ENCODE data around the gene GATM.
"Not testable (repeated sequence)": the region's sequence is repeated elsewhere in the genome, so short reads cannot be mapped to it uniquely, and the experiment has no call there.

The GATM gene

DNA sequence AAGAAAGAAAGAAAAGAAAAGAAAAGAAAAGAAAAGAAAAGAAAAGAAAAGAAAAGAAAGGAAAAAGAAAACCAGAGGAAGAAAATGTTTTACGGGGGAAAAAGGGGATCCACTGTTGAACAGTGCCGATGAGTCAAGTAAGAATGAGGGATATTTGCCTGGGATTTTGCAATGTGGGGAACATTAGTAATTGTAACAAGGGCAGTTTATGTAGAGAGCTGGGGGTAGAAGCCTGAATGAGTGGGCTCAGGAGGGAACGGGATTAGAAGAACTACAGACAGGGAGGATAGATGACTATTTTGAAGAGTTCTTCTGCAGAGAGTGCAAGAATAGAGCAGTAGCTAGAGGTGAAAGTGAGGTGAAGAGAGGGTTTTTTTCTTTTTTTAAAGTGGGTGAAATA, 28.7 kb downstream of the GATM start:
- no peak for DNase-seq (ENCODE audit: low read depth)

DNA sequence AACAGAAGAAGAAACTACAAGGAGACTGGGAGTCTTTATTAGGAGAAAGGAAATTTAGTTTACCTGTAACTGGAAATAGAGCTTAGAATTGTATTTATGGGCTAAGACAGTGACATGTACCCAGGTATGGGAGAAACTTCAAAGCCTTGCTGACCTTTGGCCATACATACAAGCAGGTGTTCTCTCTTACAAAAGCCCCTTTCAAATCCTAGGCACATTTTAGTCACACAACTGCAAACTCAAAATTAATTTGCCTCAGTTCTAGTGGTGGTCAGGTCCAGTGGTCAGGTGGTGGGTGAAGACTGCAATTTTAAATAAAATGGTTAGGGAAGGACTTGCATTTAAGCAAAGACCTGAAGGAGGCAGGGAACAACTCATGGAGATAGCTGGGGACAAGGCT, 30.4 kb downstream of the GATM start:
- DNase-seq (ENCODE audit: low read depth): no peak

DNA sequence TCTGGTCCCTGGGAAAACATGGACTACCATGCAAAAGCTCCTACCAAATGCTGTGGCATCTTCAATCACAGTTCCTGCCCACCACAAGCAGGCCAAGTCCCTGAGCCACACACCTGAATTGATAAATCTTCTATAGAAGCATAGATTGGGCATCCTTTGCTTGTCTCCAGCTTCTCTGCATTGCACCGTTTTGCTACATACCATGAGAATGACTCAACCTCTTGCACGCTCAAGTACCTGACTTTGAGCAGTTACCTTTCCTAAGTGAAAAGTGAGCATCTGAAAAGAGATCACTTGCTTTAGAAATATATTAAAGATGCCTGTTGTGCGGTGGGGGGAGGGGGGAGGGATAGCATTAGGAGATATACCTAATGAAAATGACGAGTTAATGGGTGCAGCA, 31.3 kb downstream of the GATM start:
- no peak for DNase-seq (ENCODE audit: low read depth)

DNA sequence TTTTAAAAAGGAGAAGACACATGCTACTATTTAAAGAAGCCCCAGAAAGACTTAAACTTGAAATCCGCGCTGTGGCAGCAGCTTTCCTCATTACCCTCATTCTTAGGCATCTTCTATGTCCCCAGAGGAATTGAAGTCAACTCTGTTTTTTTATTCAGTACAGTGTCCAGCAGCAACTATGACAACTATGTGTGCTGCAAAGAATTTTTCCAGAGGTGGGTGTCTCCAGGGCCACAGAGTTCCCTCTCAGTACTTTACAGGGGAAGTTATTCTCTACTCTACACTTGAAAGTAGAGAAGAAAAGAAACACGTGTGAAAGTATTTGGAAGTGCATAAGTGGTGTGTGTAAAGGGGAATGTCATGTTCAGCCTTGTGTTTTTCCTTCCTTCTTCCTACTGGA, 32.0 kb downstream of the GATM start:
- no peak for DNase-seq (ENCODE audit: low read depth)

DNA sequence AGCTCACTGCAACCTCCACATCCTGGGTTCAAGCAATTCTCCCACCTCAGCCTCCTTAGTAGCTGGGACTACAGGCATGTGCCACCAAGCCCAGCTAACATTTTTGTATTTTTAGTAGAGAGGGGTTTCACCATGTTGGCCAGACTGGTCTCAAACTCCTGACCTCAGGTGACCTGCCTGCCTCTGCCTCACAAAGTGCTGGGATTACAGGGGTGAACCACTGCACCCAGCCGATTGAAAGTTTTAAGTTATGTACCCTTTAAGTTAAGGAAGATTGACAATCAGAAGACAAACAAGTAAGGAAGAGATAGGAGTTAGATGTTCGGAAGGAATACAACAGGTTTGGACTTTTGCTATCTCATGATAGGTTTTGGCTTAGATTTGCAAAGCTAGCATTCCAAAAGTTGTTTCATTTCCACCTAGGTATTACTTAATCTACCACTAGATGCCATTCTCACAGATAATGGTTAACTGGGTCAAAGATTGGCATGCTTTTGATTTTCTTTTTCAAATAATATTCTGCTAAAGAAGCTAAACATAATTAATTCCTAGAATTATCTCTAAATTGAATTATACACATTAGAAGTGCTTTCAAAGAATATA, 35.0 kb downstream of the GATM start:
- no peak for DNase-seq (ENCODE audit: low read depth)

DNA sequence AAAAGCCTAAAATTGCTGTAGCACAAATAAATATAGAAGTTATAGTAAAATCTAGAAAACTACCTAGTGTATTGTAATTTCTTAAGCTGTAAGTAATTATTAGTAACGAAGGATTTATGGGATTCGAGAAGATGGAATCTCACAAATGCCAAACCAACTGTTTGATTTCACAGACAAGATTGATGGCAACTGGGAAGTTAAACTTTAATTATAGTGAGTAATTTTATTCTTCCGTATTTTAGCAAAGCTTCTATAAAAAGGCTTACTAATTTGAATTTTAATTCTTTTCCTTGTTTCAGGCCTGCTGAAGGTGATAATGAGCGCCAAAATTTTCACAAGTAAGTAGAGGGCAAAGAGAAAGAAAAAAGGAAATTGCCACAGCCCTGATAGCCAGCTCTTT, 36.6 kb downstream of the GATM start:
- no peak for DNase-seq (ENCODE audit: low read depth)

DNA sequence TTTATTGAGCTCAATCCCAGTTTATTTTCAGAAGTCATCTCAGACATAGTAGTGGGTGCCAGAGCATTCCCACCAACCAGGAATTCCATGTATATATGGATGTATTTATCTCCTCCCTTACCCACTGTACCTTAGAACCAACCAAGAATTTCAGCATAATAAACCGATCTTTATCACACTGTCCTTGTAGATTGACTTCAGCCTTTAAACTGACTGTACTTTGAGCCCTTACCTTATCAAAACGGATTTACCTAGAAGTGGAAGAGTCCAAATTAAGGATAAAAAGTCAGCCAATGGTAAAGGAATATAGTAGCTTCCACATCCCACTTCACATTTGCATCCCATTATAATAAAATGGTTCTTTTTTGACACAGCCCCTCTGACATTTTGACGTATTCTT, 37.9 kb downstream of the GATM start:
- no peak for DNase-seq (ENCODE audit: low read depth)

DNA sequence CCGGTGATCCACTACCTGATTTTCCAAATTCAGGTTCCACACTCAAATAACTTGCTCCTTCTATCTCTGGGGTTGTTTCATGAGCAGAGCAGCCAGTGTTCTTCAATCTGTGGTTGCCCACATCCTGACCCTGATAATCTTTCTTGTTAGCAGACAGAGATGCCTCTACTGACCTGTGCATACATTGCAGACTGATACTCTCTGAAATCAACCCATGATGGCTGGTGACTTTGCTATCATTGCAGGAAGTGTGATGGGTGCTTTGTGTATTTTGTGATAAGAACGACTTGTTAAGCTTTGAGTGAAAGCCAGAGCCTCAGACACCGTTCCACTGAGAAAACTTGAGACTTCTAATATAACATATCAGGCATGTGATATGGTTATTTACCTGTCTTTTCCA, 39.9 kb downstream of the GATM start:
- DNase-seq (ENCODE audit: low read depth): no peak

DNA sequence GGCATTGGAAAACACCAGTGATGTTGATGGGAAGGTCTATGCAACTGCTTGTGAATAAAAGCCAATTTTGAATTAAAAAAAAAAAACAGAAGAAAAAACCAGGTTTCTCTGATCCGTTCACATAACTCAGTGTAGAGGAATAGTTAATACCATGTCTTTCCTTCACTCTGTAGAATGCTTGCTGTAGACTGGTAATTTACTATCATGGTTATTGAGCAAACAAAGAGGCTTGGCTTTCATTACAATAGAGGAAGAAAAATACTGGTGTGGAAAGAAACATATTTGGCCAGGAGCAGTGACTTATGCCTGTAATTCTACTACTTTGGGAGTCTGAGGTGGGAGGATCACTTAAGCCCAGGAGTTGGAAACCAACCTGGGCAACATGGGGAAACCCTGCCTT, 41.1 kb downstream of the GATM start:
- no peak for DNase-seq (ENCODE audit: low read depth)

DNA sequence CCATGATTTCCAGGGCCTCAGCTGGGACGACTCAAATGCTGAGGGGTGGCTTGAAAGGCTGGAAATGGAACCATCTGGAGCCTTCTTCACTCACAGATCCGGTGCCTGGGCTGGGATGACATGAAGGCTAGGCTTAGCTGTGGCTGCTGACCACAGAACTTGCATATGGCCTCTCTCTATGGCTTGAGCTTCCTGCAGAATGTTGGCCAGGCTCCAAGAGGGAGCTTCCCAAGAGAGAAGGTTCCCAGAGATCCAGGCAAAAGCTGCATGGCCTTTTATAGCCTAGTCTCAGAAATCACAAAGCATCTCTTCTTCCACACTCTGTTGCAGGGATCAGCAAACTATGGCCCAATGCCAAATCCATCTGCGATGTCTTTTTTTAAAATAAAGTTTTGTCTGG, 44.8 kb downstream of the GATM start:
- no peak for DNase-seq (ENCODE audit: low read depth)

DNA sequence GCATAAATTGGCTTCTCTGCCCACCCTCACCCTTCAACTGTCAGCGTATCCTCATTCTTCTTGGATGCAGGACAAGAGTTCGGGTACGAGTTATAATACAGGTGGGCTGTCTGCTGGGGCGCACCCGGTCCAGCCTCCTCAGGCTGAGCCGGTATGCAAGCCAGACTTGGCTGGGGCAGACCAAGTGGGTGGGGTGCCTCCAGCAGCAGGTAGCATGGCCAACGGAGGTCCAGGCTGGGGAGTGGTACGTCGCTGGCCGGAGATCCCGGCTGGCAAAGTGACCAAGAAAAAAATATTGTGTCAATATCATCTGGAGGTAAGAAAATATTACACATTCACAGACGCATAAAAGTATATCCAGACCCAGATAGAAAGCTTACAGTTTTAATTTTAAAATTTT, 45.6 kb downstream of the GATM start:
- no peak for DNase-seq (ENCODE audit: low read depth)

DNA sequence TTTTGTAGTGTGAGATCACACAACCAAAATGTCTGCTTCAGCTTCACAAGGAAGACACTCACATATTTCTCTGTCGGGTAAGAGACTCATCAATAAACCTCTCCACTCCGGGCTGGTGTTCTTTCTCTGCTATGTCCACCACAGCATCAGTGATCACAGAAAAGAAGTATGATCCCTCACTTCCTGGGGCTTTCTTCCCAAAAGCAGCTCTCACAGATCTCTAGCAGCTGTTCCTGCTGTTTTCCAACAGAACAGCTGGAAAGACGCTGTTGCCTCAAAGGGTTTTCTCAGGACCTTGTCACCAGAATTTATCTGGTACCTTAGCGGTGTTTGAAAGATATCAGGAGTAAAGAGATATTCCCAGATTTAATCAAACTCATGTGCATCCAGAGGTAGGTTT, 46.4 kb downstream of the GATM start:
- no peak for DNase-seq (ENCODE audit: low read depth)

DNA sequence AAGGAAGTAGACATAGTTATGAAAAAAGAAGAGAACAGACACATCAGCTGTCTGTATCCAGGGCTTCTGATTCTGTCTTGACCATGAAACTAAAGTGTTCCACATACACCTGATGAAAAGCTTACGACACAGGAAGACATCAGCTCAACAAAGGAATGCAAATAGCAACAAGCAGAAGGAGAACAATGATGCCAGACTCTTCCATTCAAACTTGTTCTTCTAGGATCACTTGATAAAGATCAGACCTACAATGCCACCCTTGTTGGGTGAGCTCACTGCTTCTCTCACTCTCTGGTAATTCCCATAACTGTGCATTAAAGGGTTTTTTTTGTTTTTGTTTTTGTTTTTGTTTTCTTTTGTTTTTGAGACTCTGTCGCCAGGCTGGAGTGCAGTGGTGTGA, 49.7 kb downstream of the GATM start:
- DNase-seq (ENCODE audit: low read depth): no peak

DNA sequence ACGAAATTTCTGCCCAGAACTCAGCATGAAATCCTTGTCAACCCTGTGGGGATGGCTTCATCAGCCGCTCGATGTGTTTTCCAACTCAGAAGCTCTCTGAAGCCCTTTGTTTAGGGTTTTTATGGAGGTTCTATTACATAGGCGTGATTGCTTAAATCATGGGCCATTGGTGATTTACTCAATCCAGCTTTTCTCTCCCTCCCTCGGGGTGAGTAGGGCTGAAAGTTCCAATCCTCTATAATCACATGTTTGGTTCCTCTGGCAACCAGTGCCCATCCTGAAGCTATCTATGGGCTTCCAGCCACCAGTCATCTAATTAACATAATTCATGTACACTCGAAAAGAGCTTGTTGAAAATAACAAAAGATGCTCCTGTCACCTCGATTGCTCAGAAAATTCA, 51.6 kb downstream of the GATM start:
- DNase-seq (ENCODE audit: low read depth): no peak

DNA sequence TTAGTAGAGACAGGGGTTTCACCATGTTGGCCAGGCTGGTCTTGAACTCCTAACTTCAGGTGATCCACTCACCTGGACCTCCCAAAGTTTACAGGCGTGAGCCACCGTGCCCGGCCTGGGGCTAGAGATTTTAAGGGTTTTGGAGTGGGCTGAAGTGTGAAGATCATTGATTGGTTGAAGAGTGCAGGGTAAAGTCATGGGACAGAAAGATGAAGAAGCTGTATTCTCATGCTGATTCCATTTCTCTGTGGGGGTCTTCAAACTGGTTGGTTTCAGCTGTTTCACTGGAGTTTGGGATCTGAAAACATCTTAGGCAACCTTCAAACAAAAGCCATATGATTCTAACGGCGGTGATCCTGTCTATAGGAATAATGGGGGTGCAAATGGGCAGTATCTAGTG, 52.1 kb downstream of the GATM start:
- DNase-seq (ENCODE audit: low read depth): no peak

DNA sequence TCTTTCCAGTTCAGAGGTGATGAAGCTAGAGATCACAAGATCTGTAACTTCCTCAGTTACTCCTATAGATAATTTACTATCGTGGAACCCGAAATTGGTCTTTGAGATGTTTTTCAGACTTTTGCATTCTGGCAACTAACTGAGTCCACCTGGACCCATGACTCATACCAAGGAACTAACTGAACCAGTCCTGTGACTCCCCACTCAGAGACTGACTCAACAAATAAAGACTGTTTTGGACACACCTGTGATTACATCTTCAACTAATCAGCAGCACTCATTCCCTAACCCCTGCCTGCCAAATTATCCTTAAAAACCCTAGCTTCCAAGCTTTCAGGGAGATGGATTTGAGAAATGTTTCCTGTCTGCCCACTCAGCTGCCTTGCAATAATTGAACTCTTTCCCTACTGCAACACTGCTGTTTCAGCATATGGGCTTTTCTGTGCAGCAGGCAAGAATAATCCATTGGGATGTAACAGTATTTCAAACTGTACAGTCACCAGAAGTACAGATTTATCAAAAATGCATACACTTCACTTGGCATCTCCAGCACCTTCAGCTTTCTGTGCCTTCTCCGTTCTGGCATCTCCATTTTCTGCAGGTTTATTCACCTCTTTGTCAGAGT, 57.7 kb downstream of the GATM start:
- DNase-seq (ENCODE audit: low read depth): no peak

DNA sequence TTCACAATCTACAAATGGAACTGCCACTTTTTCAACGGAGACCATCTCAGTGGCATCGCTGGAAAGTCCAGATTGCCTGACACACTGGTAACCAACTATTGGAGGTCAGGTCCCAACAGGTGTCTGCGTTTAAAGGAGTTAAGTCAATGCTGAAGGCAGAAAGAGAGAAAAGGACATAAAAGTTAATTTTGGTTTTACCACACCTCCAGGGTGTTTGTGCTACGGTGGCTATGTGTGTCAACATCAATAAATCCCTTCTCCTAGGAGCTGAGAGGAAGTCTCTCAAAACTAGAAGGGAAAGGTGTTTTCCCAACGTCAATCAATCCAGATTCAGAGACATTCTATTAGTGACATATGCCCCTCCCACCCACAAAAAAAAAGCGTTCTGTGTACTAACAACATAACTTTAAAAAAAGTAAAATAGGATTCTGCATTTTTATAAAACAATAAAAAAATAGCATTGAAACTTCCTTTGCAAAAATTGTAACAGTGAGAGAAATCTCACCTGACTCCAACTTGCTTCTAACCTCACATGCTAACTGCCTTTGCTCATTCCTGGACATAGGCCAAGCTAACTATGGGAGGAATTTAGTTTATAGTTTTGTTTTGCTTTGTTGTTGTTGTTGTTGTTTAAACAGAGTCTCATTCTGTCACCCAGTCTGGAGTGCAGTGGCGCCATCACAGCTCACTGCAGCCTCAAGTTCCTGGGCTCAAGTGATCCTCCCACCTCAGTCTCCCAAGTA, 58.7 kb downstream of the GATM start:
- no peak for DNase-seq (ENCODE audit: low read depth)

DNA sequence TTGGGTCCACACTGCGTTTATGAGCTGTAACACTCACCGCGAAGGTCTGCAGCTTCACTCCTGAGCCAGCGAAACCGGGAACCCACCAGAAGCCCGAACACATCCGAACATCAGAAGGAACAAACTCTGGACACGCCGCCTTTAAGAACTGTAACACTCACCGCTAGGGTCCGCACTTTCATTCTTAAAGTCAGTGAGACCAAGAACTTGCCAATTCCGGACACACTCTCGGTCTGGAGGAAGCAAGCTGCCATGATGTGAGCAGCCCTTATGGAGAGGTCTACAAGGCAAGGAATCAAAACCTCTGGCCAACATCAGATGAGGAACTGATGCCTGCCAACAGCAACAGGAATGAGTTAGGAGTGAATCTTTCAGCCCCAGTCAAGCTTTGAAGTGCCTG, 63.4 kb downstream of the GATM start:
- peak; percentile 5 for DNase-seq (ENCODE audit: low read depth)

DNA sequence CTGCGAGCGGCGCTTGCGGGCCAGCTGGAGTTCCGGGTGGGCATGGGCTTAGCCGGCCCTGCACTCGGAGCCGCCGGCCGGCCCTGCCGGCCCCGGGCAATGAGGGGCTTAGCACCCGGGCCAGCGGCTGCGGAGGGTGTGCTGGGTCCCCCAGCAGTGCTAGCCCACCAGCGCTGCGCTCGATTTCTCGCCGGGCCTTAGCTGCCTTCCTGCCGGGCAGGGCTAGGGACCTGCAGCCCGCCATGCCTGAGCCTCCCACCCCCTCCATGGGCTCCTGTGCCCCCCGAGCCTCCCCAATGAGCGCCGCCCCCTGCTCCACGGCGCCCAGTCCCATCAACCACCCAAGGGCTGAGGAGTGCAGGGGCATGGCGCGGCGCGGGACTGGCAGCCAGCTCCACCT, 64.2 kb downstream of the GATM start:
- not testable (repeated sequence) for DNase-seq (ENCODE audit: low read depth)
